ENCODE results near the gene PEX10. TPM values are rescaled to one million over a fixed set of nuclear protein-coding genes. Genes with fewer than 3 reads are reported as not detected.

PEX10 gene
- total and polyA plus RNA-seq, 10 of the 15 experiments (the other 5 are each of a cell fraction or from before 2014, with no cell fraction given) = 0.24 to 24.9 (median 16.8) TPM; not detected in 1

- DNase-seq (ENCODE audit: low read depth, low spot score) (no peak), FAIRE-seq (no peak), ATAC-seq (no peak)
- WGBS (ENCODE audit: insufficient coverage, insufficient replicate concordance, low lambda C conversion rate, missing lambda C conversion rate) = 26% methylated on average over 11 of the region's 11 CpGs
- no peak overlapping the region for H3K27ac ChIP-seq (ENCODE audit: control insufficient read depth, insufficient read depth)
- no peak overlapping the region for H3K9ac ChIP-seq (ENCODE audit: control insufficient read depth, insufficient read depth, low read length)
- ChIA-PET POLR2A (interaction anchor here (1.1 to 2.7 kb wide), 3 partner anchors 104 to 221 kb away, joined by 3 to 18 read pairs (median 3); partner anchors contain the start of gene FAAP20), CTCF (interaction anchor here (0.7 to 3.4 kb wide), 17 partner anchors 14 to 1008 kb away, joined by 3 to 37 read pairs (median 4); partner anchors contain the start of genes PANK4 and TNFRSF14), SMC1A (ENCODE audit: uncharacterized antibody, unreplicated experiment) (interaction anchor here (1.2 to 2.6 kb wide), 5 partner anchors 9 to 171 kb away, joined by 4 to 21 read pairs (median 6); partner anchors contain the start of genes PANK4 and PRXL2B), RAD21 (ENCODE audit: unreplicated experiment) (interaction anchor here (0.7 to 3.2 kb wide), 9 partner anchors 65 to 220 kb away, joined by 3 to 46 read pairs (median 4); partner anchors contain the start of gene PANK4)
- peak overlapping the region; percentile 87 for H3K4me2 ChIP-seq (ENCODE audit: control insufficient read depth, insufficient read depth)
- H3K36me3 ChIP-seq (ENCODE audit: control insufficient read depth in 2 of 2, insufficient read depth in 2 of 2, low read length in 1 of 2) = no peaks in the 10 kb centered on the region
- no peaks in the 10 kb centered on the region for H3K9me3 ChIP-seq (replicated peaks; ENCODE audit: control insufficient read depth, insufficient read depth, low read length)
- H2AFZ ChIP-seq (ENCODE audit: control insufficient read depth, low read depth, low read length) = peak overlapping the region; percentile 17
- no peaks in the 10 kb centered on the region for H3K27me3 ChIP-seq (replicated peaks in 1 of 2; ENCODE audit: control insufficient read depth in 2 of 2, insufficient read depth in 2 of 2, low read length in 1 of 2)
- in situ Hi-C loops (cut with MboI) (loop anchor here (10.0 kb wide), 1 partner anchor 379 kb away; no protein-coding TSS in a partner anchor), intact Hi-C loops (cut with micrococcal nuclease; ENCODE audit: unreplicated experiment) (loop anchor here (2.0 kb wide), 1 partner anchor 109 kb away; no protein-coding TSS in a partner anchor)
- H3K4me3 ChIP-seq = peak overlapping the region; percentile 64; the same call in 1 of the 2 replicates
- BruUV-seq (replicated peaks) = no TSS peak
- no peaks in the 10 kb centered on the region for H4K20me1 ChIP-seq (ENCODE audit: control insufficient read depth, insufficient read depth)
- H3K4me1 ChIP-seq (ENCODE audit: control insufficient read depth, insufficient read depth, low read length) = peaks cover 27% of the 10 kb centered on the region
- H3K79me2 ChIP-seq (ENCODE audit: control insufficient read depth, insufficient read depth, low read length) = peaks cover 20% of the 10 kb centered on the region
- TF ChIP-seq TCF7 (IDR thresholded peaks at IDR 0.05; ENCODE audit: borderline replicate concordance) (no peak), USF1 (IDR thresholded peaks at IDR 0.05; ENCODE audit: borderline replicate concordance, extremely low read length, insufficient read depth, low read depth, low read length) (no peak), RELB (IDR thresholded peaks at IDR 0.05; ENCODE audit: low read depth) (no peak), GATAD2B (conservative IDR thresholded peaks at IDR 0.05; ENCODE audit: low read depth) (no peak), DPF2 (IDR thresholded peaks at IDR 0.05) (no peak), ETV6 (conservative IDR thresholded peaks at IDR 0.05 in 1 of 2, IDR thresholded peaks at IDR 0.05 in 1 of 2; ENCODE audit: borderline replicate concordance in 1 of 2, low read depth in 1 of 2) (no peak), LARP7 (IDR thresholded peaks at IDR 0.05) (no peak), REST (IDR thresholded peaks at IDR 0.05; ENCODE audit: low read depth, low read length) (no peak), ASH2L (IDR thresholded peaks at IDR 0.05; ENCODE audit: borderline replicate concordance, low read depth) (no peak), SP1 (IDR thresholded peaks at IDR 0.05; ENCODE audit: low read depth, low read length) (no peak), SIN3A (IDR thresholded peaks at IDR 0.05; ENCODE audit: low read depth, low read length) (no peak), TCF12 (IDR thresholded peaks at IDR 0.05; ENCODE audit: low read depth, low read length) (no peak)
- TF ChIP-seq, protein P1, sequence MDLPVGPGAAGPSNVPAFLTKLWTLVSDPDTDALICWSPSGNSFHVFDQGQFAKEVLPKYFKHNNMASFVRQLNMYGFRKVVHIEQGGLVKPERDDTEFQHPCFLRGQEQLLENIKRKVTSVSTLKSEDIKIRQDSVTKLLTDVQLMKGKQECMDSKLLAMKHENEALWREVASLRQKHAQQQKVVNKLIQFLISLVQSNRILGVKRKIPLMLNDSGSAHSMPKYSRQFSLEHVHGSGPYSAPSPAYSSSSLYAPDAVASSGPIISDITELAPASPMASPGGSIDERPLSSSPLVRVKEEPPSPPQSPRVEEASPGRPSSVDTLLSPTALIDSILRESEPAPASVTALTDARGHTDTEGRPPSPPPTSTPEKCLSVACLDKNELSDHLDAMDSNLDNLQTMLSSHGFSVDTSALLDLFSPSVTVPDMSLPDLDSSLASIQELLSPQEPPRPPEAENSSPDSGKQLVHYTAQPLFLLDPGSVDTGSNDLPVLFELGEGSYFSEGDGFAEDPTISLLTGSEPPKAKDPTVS (IDR thresholded peaks at IDR 0.05; ENCODE audit: low read depth, low read length) = no peak
These were observed 3.0 kb upstream of the PEX10 start for GRCh38 chr1:2415337-2415736.
